ENCODE results near the gene AKAP6. TPM values are rescaled to one million over a fixed set of nuclear protein-coding genes. Genes with fewer than 3 reads are reported as not detected.

Gene AKAP6
- total and polyA plus RNA-seq, 2 experiments from 2014 or later, result 9.2 to 21.8 TPM

DNA sequence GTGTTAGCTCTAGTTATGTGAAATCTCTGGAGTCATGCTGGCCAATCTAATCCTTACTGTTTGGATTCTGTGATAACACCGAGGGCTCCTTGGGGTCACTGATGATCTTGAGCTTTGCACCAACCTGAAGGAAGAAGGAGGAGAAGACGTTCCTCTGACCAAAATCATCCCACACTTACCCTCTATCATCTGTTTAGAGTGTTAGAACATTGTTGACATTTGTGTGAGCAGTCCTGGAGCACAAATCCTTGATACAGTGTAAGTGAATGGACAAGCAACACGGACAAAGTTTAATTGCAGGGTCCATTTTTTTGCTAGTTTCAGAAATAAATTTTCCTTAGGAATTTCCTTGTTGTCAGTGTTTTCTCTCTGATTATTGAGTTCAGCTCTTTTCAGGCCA lies 181.7 kb downstream of the AKAP6 start:
- no peak for DNase-seq (ENCODE audit: low read depth in 1 of 2, low spot score in 1 of 2)
- no peaks in the 10 kb centered on the region for H3K27me3 ChIP-seq
- TF ChIP-seq, protein P1, sequence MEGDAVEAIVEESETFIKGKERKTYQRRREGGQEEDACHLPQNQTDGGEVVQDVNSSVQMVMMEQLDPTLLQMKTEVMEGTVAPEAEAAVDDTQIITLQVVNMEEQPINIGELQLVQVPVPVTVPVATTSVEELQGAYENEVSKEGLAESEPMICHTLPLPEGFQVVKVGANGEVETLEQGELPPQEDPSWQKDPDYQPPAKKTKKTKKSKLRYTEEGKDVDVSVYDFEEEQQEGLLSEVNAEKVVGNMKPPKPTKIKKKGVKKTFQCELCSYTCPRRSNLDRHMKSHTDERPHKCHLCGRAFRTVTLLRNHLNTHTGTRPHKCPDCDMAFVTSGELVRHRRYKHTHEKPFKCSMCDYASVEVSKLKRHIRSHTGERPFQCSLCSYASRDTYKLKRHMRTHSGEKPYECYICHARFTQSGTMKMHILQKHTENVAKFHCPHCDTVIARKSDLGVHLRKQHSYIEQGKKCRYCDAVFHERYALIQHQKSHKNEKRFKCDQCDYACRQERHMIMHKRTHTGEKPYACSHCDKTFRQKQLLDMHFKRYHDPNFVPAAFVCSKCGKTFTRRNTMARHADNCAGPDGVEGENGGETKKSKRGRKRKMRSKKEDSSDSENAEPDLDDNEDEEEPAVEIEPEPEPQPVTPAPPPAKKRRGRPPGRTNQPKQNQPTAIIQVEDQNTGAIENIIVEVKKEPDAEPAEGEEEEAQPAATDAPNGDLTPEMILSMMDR (IDR thresholded peaks at IDR 0.05; ENCODE audit: low read depth, low read length), result no peak
- H3K27ac ChIP-seq, result no peak overlapping the region
- peaks cover 12% of the 10 kb centered on the region for H3K4me1 ChIP-seq (ENCODE audit: low read depth)
- no peaks in the 10 kb centered on the region for H3K36me3 ChIP-seq
- H3K4me3 ChIP-seq, result no peak overlapping the region
- no peaks in the 10 kb centered on the region for H3K9me3 ChIP-seq (ENCODE audit: low read depth)

DNA sequence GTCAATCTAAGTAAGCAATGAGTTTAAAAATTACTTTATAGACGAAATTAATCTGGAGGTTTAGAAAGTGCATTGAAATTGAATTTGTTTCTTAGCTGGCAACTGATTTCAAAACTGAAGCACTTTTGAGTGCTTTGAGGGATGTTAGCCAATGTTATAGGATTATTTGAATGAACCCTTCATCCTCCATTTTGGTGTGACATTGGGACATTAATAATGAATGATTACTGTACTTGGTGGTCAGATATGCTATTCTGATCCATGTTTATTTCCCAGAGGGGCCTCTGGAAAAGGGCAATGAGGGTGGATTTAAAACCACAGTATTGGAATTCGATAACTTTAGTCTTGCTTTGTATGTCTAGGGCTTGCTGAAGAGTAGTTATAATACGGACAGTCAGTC lies 183.2 kb downstream of the AKAP6 start:
- Histone ChIP-seq H3K9me3 (ENCODE audit: low read depth) (no peaks in the 10 kb centered on the region), H3K27ac (no peak overlapping the region), H3K4me1 (ENCODE audit: low read depth) (peaks cover 12% of the 10 kb centered on the region), H3K27me3 (no peaks in the 10 kb centered on the region), H3K4me3 (no peak overlapping the region), H3K36me3 (no peaks in the 10 kb centered on the region)
- no peak for DNase-seq (ENCODE audit: low read depth in 1 of 2, low spot score in 1 of 2)
- TF ChIP-seq, protein P1 (IDR thresholded peaks at IDR 0.05; ENCODE audit: low read depth, low read length), result no peak

DNA sequence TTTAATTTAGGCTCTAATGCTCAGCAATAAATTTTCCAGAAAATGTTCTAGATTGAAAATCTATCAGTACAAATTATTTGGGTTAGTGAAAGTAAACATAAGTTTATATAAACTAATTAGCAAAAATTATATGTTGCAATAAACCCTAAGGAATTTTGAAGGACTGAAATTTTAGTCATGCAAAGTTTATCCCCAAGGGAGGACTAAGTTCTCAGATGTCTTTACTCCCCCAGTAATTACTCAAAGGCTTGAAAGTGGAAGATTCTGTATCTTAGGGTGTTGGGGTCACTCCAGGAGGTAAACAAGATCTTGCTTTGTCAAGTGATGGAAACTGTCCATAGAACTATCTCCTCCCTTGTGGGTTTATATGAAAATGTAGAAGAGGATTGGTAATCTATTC lies 183.7 kb downstream of the AKAP6 start:
- no peaks in the 10 kb centered on the region for H3K9me3 ChIP-seq (ENCODE audit: low read depth)
- TF ChIP-seq, protein P1 (IDR thresholded peaks at IDR 0.05; ENCODE audit: low read depth, low read length), result no peak

DNA sequence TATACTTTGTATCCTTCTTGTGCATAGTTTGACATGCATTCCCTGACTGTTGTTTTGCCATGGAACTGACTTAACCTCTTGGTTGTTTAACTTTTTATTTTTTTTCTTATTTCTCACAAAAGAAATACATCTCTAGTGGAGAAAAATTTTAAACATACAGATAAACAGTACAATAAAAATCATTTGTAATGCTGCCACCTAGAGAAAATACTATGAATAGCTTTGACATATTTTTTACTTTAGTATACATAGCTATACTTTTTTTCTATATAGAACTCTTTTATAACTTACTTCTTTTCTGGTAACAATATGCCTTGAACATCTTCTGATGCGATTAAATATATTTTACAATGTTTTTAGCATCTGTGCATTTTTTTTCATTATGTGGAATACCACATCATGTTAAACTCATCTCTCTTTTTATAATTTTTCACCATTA lies 184.5 kb downstream of the AKAP6 start:
- DNase-seq (ENCODE audit: low read depth in 1 of 2, low spot score in 1 of 2), result peak in 1 of 2 donors; percentile 33
- H3K4me3 ChIP-seq, result no peak overlapping the region
- H3K4me1 ChIP-seq (ENCODE audit: low read depth), result peaks cover 12% of the 10 kb centered on the region
- TF ChIP-seq, protein P1 (IDR thresholded peaks at IDR 0.05; ENCODE audit: low read depth, low read length), result peak; percentile 41
- no peaks in the 10 kb centered on the region for H3K27me3 ChIP-seq
- H3K9me3 ChIP-seq (ENCODE audit: low read depth), result no peaks in the 10 kb centered on the region
- H3K27ac ChIP-seq, result no peak overlapping the region
- H3K36me3 ChIP-seq, result no peaks in the 10 kb centered on the region

More for the DNA sequence above, 183.7 kb downstream of the AKAP6 start:
- Histone ChIP-seq H3K36me3 (no peaks in the 10 kb centered on the region), H3K27ac (no peak overlapping the region), H3K27me3 (no peaks in the 10 kb centered on the region), H3K4me3 (no peak overlapping the region), H3K4me1 (ENCODE audit: low read depth) (peaks cover 12% of the 10 kb centered on the region)
- DNase-seq (ENCODE audit: low read depth in 1 of 2, low spot score in 1 of 2), result peak in 1 of 2 donors; percentile 16

DNA sequence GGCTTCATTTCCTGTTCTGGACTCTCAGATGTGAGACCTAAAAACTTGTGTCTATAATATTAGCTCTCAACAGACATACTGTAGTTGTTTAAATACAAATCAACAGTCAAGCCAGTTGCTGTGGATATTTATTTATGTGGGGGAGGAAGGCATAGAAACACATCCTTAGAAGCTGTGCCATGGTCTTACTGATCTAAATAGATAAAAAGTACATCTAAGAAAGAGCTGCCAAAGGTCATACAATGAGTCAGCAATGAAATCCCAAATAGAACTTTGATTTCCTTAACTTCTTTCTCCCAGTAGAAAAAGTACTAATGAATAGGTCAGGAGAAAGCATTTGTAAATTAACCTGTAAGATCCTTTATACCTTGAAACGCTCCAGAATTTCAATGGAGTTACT lies 185.1 kb downstream of the AKAP6 start:
- peaks cover 12% of the 10 kb centered on the region for H3K4me1 ChIP-seq (ENCODE audit: low read depth)
- TF ChIP-seq, protein P1 (IDR thresholded peaks at IDR 0.05; ENCODE audit: low read depth, low read length), result no peak
- H3K27me3 ChIP-seq, result no peaks in the 10 kb centered on the region
- no peaks in the 10 kb centered on the region for H3K9me3 ChIP-seq (ENCODE audit: low read depth)
- no peak overlapping the region for H3K27ac ChIP-seq
- DNase-seq (ENCODE audit: low read depth in 1 of 2, low spot score in 1 of 2), result no peak
- no peak overlapping the region for H3K4me3 ChIP-seq
- H3K36me3 ChIP-seq, result no peaks in the 10 kb centered on the region

DNA sequence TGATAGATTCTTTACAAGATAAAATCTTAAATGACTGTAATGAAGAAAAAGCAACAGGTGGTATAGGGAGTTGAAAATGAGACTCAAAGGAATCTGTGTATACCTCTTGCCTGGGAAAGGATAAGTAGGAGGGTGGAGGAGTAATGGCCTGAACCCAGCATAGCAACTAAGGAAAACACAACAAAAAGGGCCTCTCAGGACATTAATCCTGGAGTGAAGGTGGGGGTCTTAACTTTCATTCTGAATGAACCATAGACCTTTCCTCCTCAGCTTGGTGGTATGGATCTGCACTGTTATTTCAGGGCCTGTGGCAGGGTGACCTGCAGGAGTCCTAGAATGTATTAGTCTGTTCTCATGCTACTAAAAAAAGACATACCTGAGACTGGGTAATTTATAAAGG lies 185.6 kb downstream of the AKAP6 start:
- no peaks in the 10 kb centered on the region for H3K9me3 ChIP-seq (ENCODE audit: low read depth)
- TF ChIP-seq, protein P1 (IDR thresholded peaks at IDR 0.05; ENCODE audit: low read depth, low read length), result no peak
- peaks cover 12% of the 10 kb centered on the region for H3K4me1 ChIP-seq (ENCODE audit: low read depth)
- H3K27me3 ChIP-seq, result no peaks in the 10 kb centered on the region
- no peaks in the 10 kb centered on the region for H3K36me3 ChIP-seq
- H3K4me3 ChIP-seq, result no peak overlapping the region
- no peak overlapping the region for H3K27ac ChIP-seq
- DNase-seq (ENCODE audit: low read depth in 1 of 2, low spot score in 1 of 2), result no peak
